NCI-H1105 treated with DMSO at 0.1 percent for 48 hours (cell line): ENCODE results near the gene SPAG16.

ENCODE experiments used
- DNase-seq: peaks from one replicate; lab custom pipeline; 2025; lab: John Stamatoyannopoulos, UW

SPAG16 gene

DNA sequence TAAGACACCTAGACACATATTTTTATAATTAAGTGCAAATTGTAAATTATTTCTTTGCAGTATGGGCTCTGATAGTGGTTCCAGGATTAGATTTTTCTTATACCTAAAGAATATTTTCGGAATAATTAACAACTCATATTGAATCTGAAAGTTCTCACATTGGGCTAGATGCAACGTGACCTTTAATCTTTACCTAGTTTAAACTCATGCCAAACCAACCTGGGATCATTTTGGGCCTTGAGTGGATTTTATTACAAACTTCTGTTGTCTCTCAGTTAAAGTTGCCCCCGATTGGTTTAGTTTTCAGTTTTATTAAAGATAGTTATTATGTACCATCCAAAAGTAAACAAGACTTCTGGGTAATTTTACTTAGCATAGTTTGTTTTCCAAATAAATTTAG, 896.4 kb downstream of the SPAG16 start:
- DNase-seq = no peak

DNA sequence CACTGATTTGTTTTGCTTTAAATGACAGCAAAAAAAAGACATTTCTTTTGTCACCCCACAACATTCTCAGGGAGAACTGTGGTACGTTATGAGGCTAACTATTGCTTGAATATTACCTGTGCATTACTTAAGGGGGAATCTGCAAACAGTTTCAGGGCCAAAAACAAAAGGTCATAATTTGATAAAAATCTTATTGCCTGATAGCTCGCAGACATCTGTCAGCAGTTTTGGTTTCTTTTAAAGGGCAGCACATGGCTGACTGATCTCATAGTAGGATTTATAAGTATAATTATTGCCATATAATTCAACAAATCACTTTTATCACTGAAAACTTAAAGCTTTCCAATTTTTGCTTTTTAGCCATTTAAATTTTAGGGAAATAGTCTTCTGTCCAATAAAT, 900.2 kb downstream of the SPAG16 start:
- DNase-seq = no peak

DNA sequence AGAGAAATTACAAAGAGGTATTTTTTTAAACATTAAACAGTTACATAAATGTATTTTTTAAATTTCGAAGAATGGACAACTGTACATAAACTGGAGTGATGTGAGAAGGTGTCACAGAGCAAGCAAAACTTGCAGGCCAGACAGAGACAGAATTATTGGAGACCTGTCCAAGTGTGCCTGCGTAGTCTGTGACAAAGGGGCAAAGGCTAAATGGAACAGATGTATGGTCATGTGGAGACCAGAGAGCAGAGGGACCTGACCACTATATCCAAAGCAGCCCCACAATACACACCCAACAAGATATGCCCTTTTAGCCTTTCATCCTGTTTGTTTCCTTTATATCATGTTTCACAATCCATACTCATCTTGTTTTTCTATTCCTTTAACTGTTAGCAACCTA, 901.3 kb downstream of the SPAG16 start:
- no peak for DNase-seq

GRCh38 chr2:214192711-214193110, 908.4 kb downstream of the SPAG16 start:
- DNase-seq = no peak

DNA sequence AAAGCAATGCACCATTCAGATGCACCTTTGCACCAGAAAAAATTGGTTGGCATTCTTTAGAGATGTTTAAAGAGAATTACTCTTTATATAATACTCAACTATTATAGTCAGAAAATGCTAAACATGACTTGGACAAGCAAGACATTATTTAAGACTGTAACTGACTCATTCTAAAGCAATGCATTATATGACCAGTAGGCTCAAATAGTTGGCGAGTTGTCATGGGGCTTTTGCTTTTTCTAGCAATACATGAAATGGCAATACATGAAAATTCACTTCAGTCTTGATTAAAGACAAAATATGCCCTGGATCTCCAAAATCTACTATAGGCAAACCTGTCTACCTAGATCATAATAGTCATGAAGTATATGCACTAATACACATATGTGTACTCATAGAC, 909.7 kb downstream of the SPAG16 start:
- DNase-seq = no peak

- no peak for DNase-seq
Measured at GRCh38 chr2:214196260-214196659, 912.0 kb downstream of the SPAG16 start.

- DNase-seq = no peak
Measured at GRCh38 chr2:214201892-214202291, 917.6 kb downstream of the SPAG16 start.

GRCh38 chr2:214203214-214203613, 919.0 kb downstream of the SPAG16 start:
- no peak for DNase-seq

DNA sequence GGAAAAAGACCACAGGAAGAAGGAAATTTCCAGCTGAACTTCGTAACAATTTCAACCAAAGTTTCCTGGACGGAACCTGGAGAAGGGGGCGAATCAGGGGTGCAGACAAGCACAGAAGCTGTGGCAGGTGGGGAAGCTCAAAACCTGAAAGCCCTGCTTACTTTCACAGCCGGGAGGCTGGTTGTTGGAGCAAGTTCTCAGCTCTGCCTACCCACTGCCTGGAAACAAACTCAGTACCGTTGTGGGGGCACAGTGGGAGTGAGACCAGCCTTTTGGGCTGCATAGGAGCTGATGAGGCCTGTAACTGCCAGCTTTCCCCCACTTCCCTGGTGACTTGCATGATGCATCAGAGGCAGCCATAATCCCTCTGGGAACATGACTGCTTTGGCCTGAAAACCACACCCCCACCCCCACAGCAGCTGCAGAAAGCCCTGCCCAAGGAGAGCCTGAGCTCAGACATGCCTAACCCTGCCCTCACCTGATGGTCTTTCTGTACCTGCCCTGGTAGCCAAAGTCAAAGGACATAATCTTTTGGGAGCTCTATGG, 919.6 kb downstream of the SPAG16 start:
- no peak for DNase-seq

- DNase-seq = no peak
Measured at GRCh38 chr2:214215107-214215506, 930.8 kb downstream of the SPAG16 start.

DNA sequence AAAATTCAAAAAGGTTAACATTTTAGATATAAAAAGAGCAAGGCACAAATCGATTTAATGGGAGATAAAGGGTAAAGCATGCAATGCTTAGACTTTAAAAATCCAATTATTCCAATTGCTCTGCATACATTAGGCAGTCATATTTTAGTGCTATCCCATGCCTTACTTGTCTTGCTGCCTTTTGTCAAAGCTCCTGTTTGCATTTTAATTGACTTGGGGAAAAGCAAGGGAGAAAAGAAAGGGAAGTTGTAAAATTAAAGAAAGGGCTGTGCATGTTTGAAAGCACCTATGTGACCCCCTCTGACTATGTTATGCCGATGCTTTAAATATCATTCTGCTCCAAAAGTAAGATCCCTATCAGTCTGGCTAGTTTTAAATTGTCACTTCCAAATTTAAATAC, 932.9 kb downstream of the SPAG16 start:
- DNase-seq = no peak

DNA sequence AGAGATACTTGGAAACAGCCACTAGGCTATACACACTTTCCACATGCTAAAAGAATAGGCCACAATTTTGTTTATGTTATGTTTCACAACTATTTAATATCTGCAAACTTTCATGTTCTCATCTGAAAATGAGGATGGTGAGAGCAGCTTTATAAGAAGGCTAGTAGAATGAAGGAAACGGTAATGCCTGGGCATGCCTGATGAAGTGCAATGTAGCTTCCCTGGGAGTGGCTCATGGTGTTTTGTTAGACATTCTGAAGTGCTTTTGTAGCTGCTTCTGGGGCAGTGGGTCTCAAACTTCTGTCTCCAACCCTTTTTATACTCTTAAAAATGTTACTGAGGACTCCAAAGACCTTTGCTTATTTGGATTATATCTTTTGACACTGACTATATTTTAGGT, 933.3 kb downstream of the SPAG16 start:
- DNase-seq = no peak

DNA sequence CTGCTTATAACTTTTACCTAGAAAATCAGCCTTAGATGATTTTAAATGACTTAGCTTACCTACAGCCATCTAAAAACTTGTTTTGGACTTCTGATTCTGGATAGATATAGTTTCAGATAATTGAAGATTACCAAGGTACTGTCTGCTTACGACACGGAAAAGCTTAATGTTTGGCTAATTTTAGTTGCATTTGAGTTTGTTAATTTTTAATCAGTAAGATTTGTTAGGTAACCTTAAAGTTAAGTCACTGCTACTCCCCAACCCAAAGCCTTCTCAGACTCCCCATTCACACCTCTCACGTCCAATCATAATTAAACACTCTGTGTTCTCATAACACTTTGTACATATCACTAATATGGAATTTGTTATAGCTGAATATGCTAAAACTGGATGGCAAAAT, 936.0 kb downstream of the SPAG16 start:
- no peak for DNase-seq

- no peak for DNase-seq
Measured at GRCh38 chr2:214226061-214226460, 941.8 kb downstream of the SPAG16 start.

- DNase-seq = no peak
Measured at GRCh38 chr2:214232271-214232670, 948.0 kb downstream of the SPAG16 start.

- no peak for DNase-seq
Measured at GRCh38 chr2:214233164-214233563, 948.9 kb downstream of the SPAG16 start.

- no peak for DNase-seq
Measured at GRCh38 chr2:214242797-214243196, 958.5 kb downstream of the SPAG16 start.

GRCh38 chr2:214244847-214245246, 960.6 kb downstream of the SPAG16 start:
- no peak for DNase-seq

DNA sequence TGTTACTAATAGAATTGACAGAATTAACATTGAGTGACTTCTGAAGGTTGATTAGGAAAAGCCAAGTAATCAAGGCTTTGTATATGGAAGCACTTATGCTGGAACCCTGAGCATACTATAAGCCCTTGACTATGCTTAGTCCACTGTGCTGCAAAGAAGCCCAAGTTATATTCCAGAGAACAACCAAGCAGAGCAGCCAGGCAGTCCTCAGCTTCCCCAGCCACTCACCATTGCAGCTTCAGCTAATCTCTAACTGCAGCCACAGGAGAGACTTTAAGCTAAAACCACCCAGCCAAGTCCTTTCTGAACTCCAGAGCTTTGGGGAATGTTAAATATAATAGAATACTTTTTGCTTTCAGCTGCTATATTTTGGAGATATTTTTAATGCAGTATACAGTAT, 962.2 kb downstream of the SPAG16 start:
- no peak for DNase-seq

- no peak for DNase-seq
Measured at GRCh38 chr2:214247531-214247930, 963.3 kb downstream of the SPAG16 start.

DNA sequence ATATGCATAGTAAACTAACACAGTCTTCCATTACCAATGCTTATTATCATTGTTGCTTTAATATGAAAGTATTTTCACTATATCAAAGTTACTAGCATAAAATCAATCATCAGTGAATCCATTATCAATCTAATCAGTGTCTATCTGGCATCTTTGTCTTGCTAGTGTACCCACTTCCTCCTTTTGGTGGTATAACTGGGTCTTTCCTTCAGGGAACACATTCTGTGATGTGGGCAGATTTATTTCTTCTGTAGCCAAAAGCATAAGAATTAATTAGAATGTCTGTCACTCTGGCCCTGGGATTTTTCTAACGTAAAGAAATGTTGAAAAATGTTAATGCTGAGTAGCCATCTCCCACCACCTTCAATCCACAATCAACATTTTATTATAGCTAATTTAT, 970.8 kb downstream of the SPAG16 start:
- no peak for DNase-seq

- no peak for DNase-seq
Measured at GRCh38 chr2:214261683-214262082, 977.4 kb downstream of the SPAG16 start.

DNA sequence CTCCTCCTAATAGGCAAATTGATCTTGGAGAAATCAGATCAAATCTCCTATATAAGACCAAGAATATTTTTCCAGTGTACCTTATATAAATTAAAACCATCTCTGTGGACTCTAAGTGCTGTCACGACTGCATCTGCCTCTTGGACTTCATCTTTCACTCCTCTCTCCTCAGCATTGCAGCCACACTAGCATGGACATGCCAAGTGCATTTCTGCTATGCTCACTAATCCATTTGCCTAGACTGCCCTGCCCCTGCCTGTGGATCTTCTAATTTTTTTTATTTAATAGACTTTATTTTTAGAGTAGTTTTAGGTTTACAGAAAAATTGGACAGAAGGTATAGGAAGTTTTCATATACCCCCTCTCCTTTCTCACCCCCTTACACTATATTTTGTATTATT, 979.9 kb downstream of the SPAG16 start:
- DNase-seq = no peak

GRCh38 chr2:214265991-214266489, 981.8 kb downstream of the SPAG16 start:
- no peak for DNase-seq

- no peak for DNase-seq
Measured at GRCh38 chr2:214277880-214278279, 993.6 kb downstream of the SPAG16 start.
